WTC11 (cell line): ENCODE results near the gene NHLRC2. TPM values are rescaled to one million over a fixed set of nuclear protein-coding genes. Genes with fewer than 3 reads are reported as not detected.

Experiments used
- ATAC-seq: fragments of 200-7000 bp; cut with Tn5 transposase; 2 replicates; pipeline ENCODE4 v1.10.0; 2021; ENCODE audit warnings: mild to moderate bottlenecking, moderate library complexity
- CTCF ChIA-PET: fragments of 300-600 bp; sonication (Branson Sonifier 250); formaldehyde crosslinking; loops from one replicate; lab custom pipeline; 2021; ENCODE audit warnings: antibody characterized with exemption; lab: Charles Lee
- POLR2A ChIA-PET: fragments of 350-600 bp; sonication (Branson Sonifier 250); formaldehyde crosslinking; loops from one replicate; lab custom pipeline; 2021; ENCODE audit warnings: antibody characterized with exemption; lab: Charles Lee
- DNase-seq: peaks from one replicate; pipeline ENCODE4 v3.0.0; 2021; ENCODE audit warnings: low spot score
- H3K27ac Mint-ChIP-seq: 2 replicates; pipeline ENCODE4 v1.8.0; 2021; ENCODE audit warnings: mixed read lengths
- H3K27me3 Mint-ChIP-seq: 2 replicates; pipeline ENCODE4 v1.8.0; 2021; ENCODE audit warnings: low read depth, mild to moderate bottlenecking, moderate library complexity, mixed read lengths
- H3K36me3 Mint-ChIP-seq: 2 replicates; pipeline ENCODE4 v1.8.0; 2021; ENCODE audit warnings: mixed read lengths
- H3K4me1 Mint-ChIP-seq: 2 replicates; pipeline ENCODE4 v1.8.0; 2022; ENCODE audit warnings: mixed read lengths
- H3K4me3 Mint-ChIP-seq: 2 replicates; pipeline ENCODE4 v1.8.0; 2021; ENCODE audit warnings: mild to moderate bottlenecking, moderate library complexity, mixed read lengths
- H3K9me3 Mint-ChIP-seq: 2 replicates; pipeline ENCODE4 v1.8.0; 2021; ENCODE audit warnings: mixed read lengths
- CREM ChIP-seq: sonication (generic); formaldehyde crosslinking; IDR thresholded peaks from 2 replicates; pipeline ENCODE4 v1.8.1; 2022; ENCODE audit warnings: mild to moderate bottlenecking, missing genetic modification reagents, moderate library complexity
- ESRRA ChIP-seq: sonication (generic); formaldehyde crosslinking; IDR thresholded peaks from 2 replicates; pipeline ENCODE4 v1.8.1; 2022; ENCODE audit warnings: mild to moderate bottlenecking, missing genetic modification reagents, borderline replicate concordance
- ETV6 ChIP-seq: sonication (generic); formaldehyde crosslinking; IDR thresholded peaks from 2 replicates; pipeline ENCODE4 v1.8.1; 2022; ENCODE audit warnings: mild to moderate bottlenecking, missing genetic modification reagents
- GRHL2 ChIP-seq: fragments of 250-450 bp; sonication (Bioruptor Pico); IDR thresholded peaks from 2 replicates; pipeline ENCODE4 v1.8.0; 2022; ENCODE audit warnings: mild to moderate bottlenecking, moderate library complexity; ENCODE audit not compliant: insufficient replicate concordance, severe bottlenecking
- KAT7 ChIP-seq: sonication (generic); formaldehyde crosslinking; IDR thresholded peaks from 2 replicates; pipeline ENCODE4 v1.8.1; 2023; ENCODE audit warnings: missing genetic modification reagents, mild to moderate bottlenecking, borderline replicate concordance
- NFATC4 ChIP-seq: fragments of 250-450 bp; sonication (Bioruptor Pico); IDR thresholded peaks from 2 replicates; pipeline ENCODE4 v1.9.0; 2021; ENCODE audit warnings: mild to moderate bottlenecking
- PRRX2 ChIP-seq: fragments of 250-450 bp; sonication (Bioruptor Pico); IDR thresholded peaks from 2 replicates; pipeline ENCODE4 v1.8.0; 2021; ENCODE audit warnings: mild to moderate bottlenecking
- TEAD1 ChIP-seq: sonication (generic); formaldehyde crosslinking; IDR thresholded peaks from 2 replicates; pipeline ENCODE4 v1.8.0; 2022; ENCODE audit warnings: mild to moderate bottlenecking, missing genetic modification reagents
- TEAD4 ChIP-seq: sonication (generic); formaldehyde crosslinking; IDR thresholded peaks from 2 replicates; pipeline ENCODE4 v1.8.0; 2022; ENCODE audit warnings: mild to moderate bottlenecking, missing genetic modification reagents
- ZBTB21 ChIP-seq: sonication (generic); formaldehyde crosslinking; IDR thresholded peaks from 2 replicates; pipeline ENCODE4 v1.8.1; 2023; ENCODE audit warnings: mild to moderate bottlenecking, missing genetic modification reagents, borderline replicate concordance
- ZNF396 ChIP-seq: fragments of 250-450 bp; sonication (Bioruptor Pico); IDR thresholded peaks from 2 replicates; pipeline ENCODE4 v1.8.0; 2021; ENCODE audit warnings: mild to moderate bottlenecking, moderate library complexity, borderline replicate concordance
- total RNA-seq: library from RNA; stranded (reverse); gene quantifications from 3 replicates; pipeline ENCODE4 v1.2.3, GENCODE V29; 2021
- TF ChIP-seq, protein P1 (sequence below): sonication (generic); formaldehyde crosslinking; IDR thresholded peaks from 2 replicates; pipeline ENCODE4 v1.8.0; 2022; ENCODE audit warnings: mild to moderate bottlenecking, missing genetic modification reagents
- TF ChIP-seq, protein P2 (sequence below): sonication (generic); formaldehyde crosslinking; IDR thresholded peaks from 2 replicates; pipeline ENCODE4 v1.8.1; 2023; ENCODE audit warnings: mild to moderate bottlenecking, missing genetic modification reagents, moderate library complexity
- TF ChIP-seq, protein P3 (sequence below): fragments of 250-450 bp; sonication (Bioruptor Pico); IDR thresholded peaks from 2 replicates; pipeline ENCODE4 v1.9.0; 2021; ENCODE audit warnings: mild to moderate bottlenecking
- TF ChIP-seq, protein P4 (sequence below): sonication (generic); formaldehyde crosslinking; conservative IDR thresholded peaks from 2 replicates; pipeline ENCODE4 v1.8.1; 2022; ENCODE audit warnings: mild to moderate bottlenecking, missing genetic modification reagents

NHLRC2 gene
- total RNA-seq, 1 experiment from 2014 or later = 37.9 TPM

DNA sequence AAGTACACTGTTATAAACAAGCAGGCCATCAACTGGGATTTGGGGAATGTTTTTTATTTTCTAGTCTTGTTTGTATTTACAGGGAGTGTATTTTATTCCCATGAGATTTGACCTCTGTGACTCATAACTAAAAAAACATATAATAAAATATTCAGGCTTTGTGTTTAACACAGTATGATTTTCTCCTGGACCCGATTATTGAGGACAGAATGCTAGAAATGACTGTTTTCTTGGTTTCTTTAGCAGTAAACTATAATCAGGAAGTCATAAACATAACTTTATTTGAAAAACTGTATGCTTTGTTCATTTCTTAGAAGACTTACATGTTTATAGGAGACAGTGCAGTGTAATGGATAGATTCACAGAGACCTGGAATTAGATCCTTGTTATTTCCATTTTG is 2.1 kb downstream of the NHLRC2 start (continued):
- TF ChIP-seq ETV6 (CRISPR knock-in tag) (no peak), KAT7 (CRISPR knock-in tag) (no peak), CREM (CRISPR knock-in tag) (no peak)
- TF ChIP-seq, protein P1, sequence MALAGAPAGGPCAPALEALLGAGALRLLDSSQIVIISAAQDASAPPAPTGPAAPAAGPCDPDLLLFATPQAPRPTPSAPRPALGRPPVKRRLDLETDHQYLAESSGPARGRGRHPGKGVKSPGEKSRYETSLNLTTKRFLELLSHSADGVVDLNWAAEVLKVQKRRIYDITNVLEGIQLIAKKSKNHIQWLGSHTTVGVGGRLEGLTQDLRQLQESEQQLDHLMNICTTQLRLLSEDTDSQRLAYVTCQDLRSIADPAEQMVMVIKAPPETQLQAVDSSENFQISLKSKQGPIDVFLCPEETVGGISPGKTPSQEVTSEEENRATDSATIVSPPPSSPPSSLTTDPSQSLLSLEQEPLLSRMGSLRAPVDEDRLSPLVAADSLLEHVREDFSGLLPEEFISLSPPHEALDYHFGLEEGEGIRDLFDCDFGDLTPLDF (CRISPR knock-in tag) = no peak
- TF ChIP-seq, all 79 proteins: peak for 0

DNA sequence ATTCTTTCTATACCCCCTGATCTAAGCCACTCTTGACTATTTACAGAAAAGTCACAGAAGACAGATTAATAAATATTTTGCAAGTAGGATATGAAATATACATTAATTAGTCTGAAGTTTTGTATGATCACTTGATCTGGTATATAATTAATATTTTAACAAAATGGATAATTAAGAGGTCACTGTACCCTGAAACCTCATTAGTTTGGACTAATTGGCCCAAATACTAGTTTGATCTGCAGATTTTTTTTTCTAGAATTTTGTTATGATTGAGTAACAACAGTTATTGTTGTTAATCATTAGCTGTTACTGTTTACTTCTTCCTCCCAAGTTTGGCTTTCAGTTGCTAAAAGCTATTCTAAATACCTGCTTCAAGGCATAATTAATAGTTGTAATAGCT is 2.7 kb downstream of the NHLRC2 start:
- no peak overlapping the region for H3K27ac Mint-ChIP-seq
- ChIA-PET CTCF (no interaction called here), POLR2A (no interaction called here)
- TF ChIP-seq ZBTB21 (CRISPR knock-in tag) (no peak), ESRRA (CRISPR knock-in tag) (no peak), TEAD1 (CRISPR knock-in tag) (no peak)
- TF ChIP-seq, protein P2, sequence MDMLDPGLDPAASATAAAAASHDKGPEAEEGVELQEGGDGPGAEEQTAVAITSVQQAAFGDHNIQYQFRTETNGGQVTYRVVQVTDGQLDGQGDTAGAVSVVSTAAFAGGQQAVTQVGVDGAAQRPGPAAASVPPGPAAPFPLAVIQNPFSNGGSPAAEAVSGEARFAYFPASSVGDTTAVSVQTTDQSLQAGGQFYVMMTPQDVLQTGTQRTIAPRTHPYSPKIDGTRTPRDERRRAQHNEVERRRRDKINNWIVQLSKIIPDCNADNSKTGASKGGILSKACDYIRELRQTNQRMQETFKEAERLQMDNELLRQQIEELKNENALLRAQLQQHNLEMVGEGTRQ (CRISPR knock-in tag) = no peak
- H3K4me3 Mint-ChIP-seq = no peak overlapping the region
- H3K27me3 Mint-ChIP-seq = no peaks in the 10 kb centered on the region
- peaks cover 30% of the 10 kb centered on the region for H3K36me3 Mint-ChIP-seq
- H3K4me1 Mint-ChIP-seq = peaks cover 25% of the 10 kb centered on the region
- DNase-seq (no peak), ATAC-seq (no peak)
- no peaks in the 10 kb centered on the region for H3K9me3 Mint-ChIP-seq

DNA sequence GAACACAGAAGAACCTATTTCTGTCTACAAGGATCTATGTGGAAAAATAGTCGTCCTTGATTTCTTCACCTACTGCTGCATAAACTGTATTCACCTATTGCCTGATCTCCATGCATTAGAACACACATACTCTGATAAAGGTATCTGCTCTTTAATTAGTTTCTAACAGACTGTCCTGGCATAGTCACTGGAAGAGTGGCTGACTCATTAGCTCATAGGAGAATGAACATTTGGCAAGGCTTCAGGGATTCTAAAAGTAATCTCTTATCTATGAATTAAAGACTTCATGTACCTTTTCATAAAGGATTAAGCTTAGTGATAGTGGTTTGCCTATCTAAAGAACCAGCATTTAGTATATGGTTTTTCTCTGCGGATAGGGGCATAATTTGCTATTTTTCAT is 4.1 kb downstream of the NHLRC2 start:
- POLR2A ChIA-PET = no interaction called here
- H3K4me3 Mint-ChIP-seq = no peak overlapping the region

DNA sequence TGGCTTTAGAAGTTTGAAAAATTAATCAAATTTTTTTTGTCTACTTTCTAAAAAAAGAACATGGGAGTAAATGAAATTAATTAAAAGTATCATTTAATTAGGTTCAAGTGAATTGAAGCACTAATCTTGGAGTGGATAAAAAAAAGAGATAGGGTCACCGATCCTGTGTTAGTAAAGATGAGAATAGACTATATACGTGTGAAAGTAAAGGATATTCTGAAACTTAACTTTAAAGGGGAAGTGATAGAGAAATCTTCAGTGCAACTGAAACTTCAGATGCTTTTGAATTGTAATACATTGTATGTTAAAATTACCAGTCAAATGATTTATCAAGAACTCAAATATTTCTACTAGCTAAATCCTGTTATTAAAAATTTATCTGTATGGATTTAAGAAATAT is 4.8 kb downstream of the NHLRC2 start:
- ATAC-seq = no peak
- DNase-seq = no peak
- H3K9me3 Mint-ChIP-seq = peaks cover 6% of the 10 kb centered on the region
- no peak overlapping the region for H3K27ac Mint-ChIP-seq
- no peak overlapping the region for H3K4me3 Mint-ChIP-seq
- H3K4me1 Mint-ChIP-seq = peaks cover 10% of the 10 kb centered on the region
- CTCF ChIA-PET = no interaction called here
- peaks cover 47% of the 10 kb centered on the region for H3K36me3 Mint-ChIP-seq
- TF ChIP-seq NFATC4 = no peak
- TF ChIP-seq, protein P3, sequence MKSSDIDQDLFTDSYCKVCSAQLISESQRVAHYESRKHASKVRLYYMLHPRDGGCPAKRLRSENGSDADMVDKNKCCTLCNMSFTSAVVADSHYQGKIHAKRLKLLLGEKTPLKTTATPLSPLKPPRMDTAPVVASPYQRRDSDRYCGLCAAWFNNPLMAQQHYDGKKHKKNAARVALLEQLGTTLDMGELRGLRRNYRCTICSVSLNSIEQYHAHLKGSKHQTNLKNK (CRISPR knock-in tag) = no peak
- TF ChIP-seq GRHL2 (CRISPR knock-in tag) = no peak
- TF ChIP-seq, all 79 proteins: peak for 0
- H3K27me3 Mint-ChIP-seq = no peaks in the 10 kb centered on the region
- POLR2A ChIA-PET = no interaction called here

More for the DNA sequence above, 4.1 kb downstream of the NHLRC2 start:
- Mint-ChIP-seq H3K36me3 (peaks cover 40% of the 10 kb centered on the region), H3K27me3 (no peaks in the 10 kb centered on the region), H3K27ac (no peak overlapping the region), H3K9me3 (no peaks in the 10 kb centered on the region), H3K4me1 (peaks cover 13% of the 10 kb centered on the region)
- ATAC-seq = no peak
- no peak for TF ChIP-seq PRRX2
- TF ChIP-seq, protein P4, sequence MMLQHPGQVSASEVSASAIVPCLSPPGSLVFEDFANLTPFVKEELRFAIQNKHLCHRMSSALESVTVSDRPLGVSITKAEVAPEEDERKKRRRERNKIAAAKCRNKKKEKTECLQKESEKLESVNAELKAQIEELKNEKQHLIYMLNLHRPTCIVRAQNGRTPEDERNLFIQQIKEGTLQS (CRISPR knock-in tag) = no peak
- TF ChIP-seq ETV6 (CRISPR knock-in tag) = no peak
- no peak for TF ChIP-seq TEAD4 (CRISPR knock-in tag)
- TF ChIP-seq, protein P1 (CRISPR knock-in tag) = no peak
- TF ChIP-seq ZNF396 (CRISPR knock-in tag) = no peak
- no peak for DNase-seq
- CTCF ChIA-PET = interaction anchor here (0.6 kb wide), 1 partner anchor 132 kb away, joined by 4 read pairs; no protein-coding TSS in a partner anchor
